ENCODE measurements around the gene HOXD11.

The HOXD11 gene

GRCh38 chr2:176094349-176094748 is 12.7 kb upstream of the HOXD11 start:
- no peak for DNase-seq

GRCh38 chr2:176095421-176095820 is 11.7 kb upstream of the HOXD11 start:
- DNase-seq = no peak

- no peak for DNase-seq
These were observed 10.7 kb upstream of the HOXD11 start for GRCh38 chr2:176096243-176096985.

GRCh38 chr2:176096986-176097819 is 9.9 kb upstream of the HOXD11 start:
- DNase-seq = peak; percentile 74

GRCh38 chr2:176097820-176098365 is 9.2 kb upstream of the HOXD11 start:
- no peak for DNase-seq

- no peak for DNase-seq
These were observed 8.5 kb upstream of the HOXD11 start for GRCh38 chr2:176098366-176099158.

- no peak for DNase-seq
These were observed 7.8 kb upstream of the HOXD11 start for GRCh38 chr2:176099159-176099727.

- DNase-seq = no peak
These were observed 7.1 kb upstream of the HOXD11 start, which contains the start of gene HOXD12 for GRCh38 chr2:176099728-176100546. TSS of gene HOXD12 (plus strand) at chr2:176099795. CDS start at chr2:176099802, 7 bp downstream.

- no peak for DNase-seq
These were observed 6.4 kb upstream of the HOXD11 start for GRCh38 chr2:176100547-176101140.

GRCh38 chr2:176101216-176101830 is 5.8 kb upstream of the HOXD11 start:
- DNase-seq = no peak

GRCh38 chr2:176101842-176102241 is 5.2 kb upstream of the HOXD11 start:
- no peak for DNase-seq

- no peak for DNase-seq
These were observed 4.7 kb upstream of the HOXD11 start for GRCh38 chr2:176102309-176102866.

GRCh38 chr2:176103194-176103593 is 3.9 kb upstream of the HOXD11 start:
- DNase-seq = no peak

- no peak for DNase-seq
These were observed 3.3 kb upstream of the HOXD11 start for GRCh38 chr2:176103742-176104315.

- no peak for DNase-seq
These were observed 2.6 kb upstream of the HOXD11 start for GRCh38 chr2:176104316-176105077.

GRCh38 chr2:176105078-176105729 is 1.9 kb upstream of the HOXD11 start:
- DNase-seq = no peak

GRCh38 chr2:176105730-176106580 is 1.1 kb upstream of the HOXD11 start:
- no peak for DNase-seq

GRCh38 chr2:176107731-176108181 is 676 bp downstream of the HOXD11 start:
- DNase-seq = no peak
